ENCODE measurements around the gene FMNL2.

The FMNL2 gene

DNA sequence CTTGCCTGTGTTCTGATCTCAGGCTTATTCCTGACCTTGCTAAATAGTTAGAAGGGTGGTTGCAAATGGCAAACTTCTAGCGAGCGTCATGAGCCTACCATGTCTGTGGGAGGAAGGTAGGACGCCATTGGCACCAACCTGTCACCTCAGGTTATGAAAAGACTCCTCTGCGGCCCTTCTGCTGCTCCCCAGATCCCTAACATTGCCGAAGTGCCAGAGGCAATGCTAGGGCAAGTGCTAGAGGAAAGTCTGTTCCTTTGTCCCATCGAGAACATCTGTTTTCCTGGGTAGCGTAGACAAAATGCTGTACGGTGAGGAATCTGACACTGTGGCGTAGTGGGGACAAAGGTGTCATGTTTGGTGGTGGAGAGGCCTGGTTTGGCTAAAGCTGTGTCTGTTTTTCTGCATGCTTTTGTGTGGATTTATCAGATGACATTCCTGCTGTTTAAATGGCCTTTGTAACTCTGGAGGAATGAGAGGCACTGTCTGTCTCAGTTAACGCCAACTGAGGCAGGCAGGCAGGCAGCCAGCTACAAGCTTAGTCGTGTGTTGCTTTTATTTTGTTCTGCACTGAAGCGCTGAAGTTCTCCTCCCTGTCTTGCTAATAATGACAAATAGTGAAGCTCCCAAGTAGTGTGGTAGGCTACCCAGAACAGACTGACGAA, 288.2 kb downstream of the FMNL2 start:
- no peaks in the 10 kb centered on the region for H3K27me3 ChIP-seq (ENCODE audit: control insufficient read depth, insufficient read depth, low read length)
- no peak overlapping the region for H3K27ac ChIP-seq (ENCODE audit: low read length)
- no peak overlapping the region for H3K4me3 ChIP-seq (ENCODE audit: low read length)
- no peaks in the 10 kb centered on the region for H3K4me1 ChIP-seq (ENCODE audit: control insufficient read depth, insufficient read depth, low read length)
- H3K9me3 ChIP-seq (ENCODE audit: control insufficient read depth, insufficient read depth, low read length): no peaks in the 10 kb centered on the region
- WGBS (ENCODE audit: insufficient coverage, insufficient read length): no CpG with 5 or more reads among the region's 13 CpGs
- no peak for DNase-seq (ENCODE audit: low read depth, low spot score)
- H3K36me3 ChIP-seq (ENCODE audit: control insufficient read depth, insufficient read depth, low read length): peaks cover 7% of the 10 kb centered on the region; the same call in 1 of the 2 replicates

DNA sequence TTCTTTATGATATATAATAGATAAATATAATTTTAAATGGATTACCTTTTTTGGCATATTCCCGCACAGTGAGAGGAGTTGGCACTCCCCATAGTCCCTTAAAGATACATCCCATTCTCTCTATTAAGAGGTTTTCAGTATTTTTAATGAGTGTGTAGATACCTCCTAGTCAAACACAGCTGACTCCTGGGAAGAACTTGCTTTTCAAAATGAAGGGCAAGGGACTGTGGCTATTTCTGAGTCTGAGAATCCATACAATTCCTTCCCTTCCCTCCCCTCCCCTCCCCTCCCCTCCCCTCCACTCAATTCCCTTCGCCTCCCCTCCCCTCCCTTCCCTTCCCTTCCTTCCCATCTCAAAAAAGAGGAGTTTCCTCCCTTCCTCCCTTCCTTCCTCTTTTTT, 288.8 kb downstream of the FMNL2 start:
- Histone ChIP-seq H3K9me3 (ENCODE audit: control insufficient read depth, insufficient read depth, low read length) (no peaks in the 10 kb centered on the region), H3K27ac (ENCODE audit: low read length) (no peak overlapping the region), H3K4me1 (ENCODE audit: control insufficient read depth, insufficient read depth, low read length) (no peaks in the 10 kb centered on the region), H3K36me3 (ENCODE audit: control insufficient read depth, insufficient read depth, low read length) (peaks cover 8% of the 10 kb centered on the region; the same call in 1 of the 2 replicates), H3K4me3 (ENCODE audit: low read length) (no peak overlapping the region), H3K27me3 (ENCODE audit: control insufficient read depth, insufficient read depth, low read length) (no peaks in the 10 kb centered on the region)
- no CpG with 5 or more reads among the region's 2 CpGs for WGBS (ENCODE audit: insufficient coverage, insufficient read length)
- no peak for DNase-seq (ENCODE audit: low read depth, low spot score)

DNA sequence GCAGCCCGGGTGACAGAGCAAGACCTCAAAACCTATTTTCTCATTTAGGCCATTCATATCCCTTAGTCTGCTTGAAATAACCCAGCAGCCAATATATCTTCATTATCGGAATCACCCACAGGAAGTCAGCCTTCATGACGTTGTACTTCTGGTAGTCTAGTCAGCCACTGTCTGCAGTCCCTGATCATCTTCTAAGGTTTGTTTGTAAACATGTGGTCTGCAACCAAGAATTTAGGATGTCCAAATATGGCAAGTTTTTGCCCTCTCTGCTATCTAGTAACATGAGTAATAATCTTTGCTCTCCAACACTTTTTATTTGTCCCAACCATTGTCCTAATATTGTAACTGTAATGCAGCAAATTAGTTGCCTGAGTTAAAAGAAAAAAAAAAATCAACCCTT, 289.8 kb downstream of the FMNL2 start:
- WGBS (ENCODE audit: insufficient coverage, insufficient read length): no CpG with 5 or more reads among the region's 3 CpGs
- Histone ChIP-seq H3K36me3 (ENCODE audit: control insufficient read depth, insufficient read depth, low read length) (peaks cover 6% of the 10 kb centered on the region; the same call in 1 of the 2 replicates), H3K27ac (ENCODE audit: low read length) (no peak overlapping the region), H3K4me3 (ENCODE audit: low read length) (no peak overlapping the region), H3K4me1 (ENCODE audit: control insufficient read depth, insufficient read depth, low read length) (no peaks in the 10 kb centered on the region), H3K27me3 (ENCODE audit: control insufficient read depth, insufficient read depth, low read length) (no peaks in the 10 kb centered on the region), H3K9me3 (ENCODE audit: control insufficient read depth, insufficient read depth, low read length) (no peaks in the 10 kb centered on the region)
- DNase-seq (ENCODE audit: low read depth, low spot score): no peak

DNA sequence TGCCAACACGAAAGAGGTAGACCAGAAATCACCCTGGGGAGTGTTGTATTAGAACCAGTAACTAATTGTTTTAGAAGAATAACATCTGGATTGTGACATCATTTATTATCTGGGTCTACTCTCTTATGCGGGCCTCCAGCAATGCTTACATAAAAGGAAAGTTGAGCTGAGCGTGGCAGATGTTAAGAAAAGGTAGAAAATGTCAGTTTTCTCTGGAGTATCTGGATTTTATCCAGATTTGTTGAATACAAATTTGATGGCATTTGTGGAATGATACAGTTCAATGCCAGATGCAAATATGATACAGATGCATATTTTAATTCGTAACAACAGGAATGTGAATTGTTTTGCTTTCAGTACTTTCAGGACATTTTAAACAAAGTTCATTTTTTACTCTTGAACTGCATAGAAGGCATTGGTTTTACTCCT, 292.0 kb downstream of the FMNL2 start:
- no peaks in the 10 kb centered on the region for H3K4me1 ChIP-seq (ENCODE audit: control insufficient read depth, insufficient read depth, low read length)
- no peak overlapping the region for H3K4me3 ChIP-seq (ENCODE audit: low read length)
- no peaks in the 10 kb centered on the region for H3K27me3 ChIP-seq (ENCODE audit: control insufficient read depth, insufficient read depth, low read length)
- no peak overlapping the region for H3K27ac ChIP-seq (ENCODE audit: low read length)
- WGBS (ENCODE audit: insufficient coverage, insufficient read length): no CpG with 5 or more reads among the region's 4 CpGs
- H3K9me3 ChIP-seq (ENCODE audit: control insufficient read depth, insufficient read depth, low read length): no peaks in the 10 kb centered on the region
- no peak for DNase-seq (ENCODE audit: low read depth, low spot score)
- peaks cover 3% of the 10 kb centered on the region; the same call in 1 of the 2 replicates for H3K36me3 ChIP-seq (ENCODE audit: control insufficient read depth, insufficient read depth, low read length)

DNA sequence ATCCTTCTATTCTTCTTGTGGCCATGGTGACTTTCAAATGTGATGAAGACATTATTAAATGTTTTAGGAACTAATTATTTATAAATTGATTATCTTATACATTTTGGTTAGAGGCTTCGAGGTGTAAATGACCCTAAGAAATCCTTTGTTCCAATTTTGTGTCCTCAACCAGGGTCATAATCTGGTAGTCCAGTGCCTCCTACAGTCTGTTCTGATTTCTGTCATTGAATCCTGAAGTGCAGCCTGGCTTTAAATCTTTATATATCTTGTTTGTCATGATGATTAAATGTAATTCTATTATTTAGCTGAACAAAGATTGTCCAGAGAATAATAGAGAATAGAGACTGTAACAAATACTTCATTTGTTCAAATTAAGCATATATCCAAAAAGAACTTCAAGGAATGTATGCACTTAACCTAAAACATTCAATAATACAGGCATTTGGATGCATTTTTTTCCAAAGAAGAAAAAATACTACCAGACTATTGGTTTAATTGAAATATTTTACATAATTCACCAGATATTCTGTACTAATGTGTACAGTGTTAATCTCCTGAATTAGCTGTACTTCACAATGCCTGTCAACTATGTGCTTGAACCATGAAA, 292.5 kb downstream of the FMNL2 start:
- no peak for DNase-seq (ENCODE audit: low read depth, low spot score)
- Histone ChIP-seq H3K9me3 (ENCODE audit: control insufficient read depth, insufficient read depth, low read length) (no peaks in the 10 kb centered on the region), H3K4me1 (ENCODE audit: control insufficient read depth, insufficient read depth, low read length) (no peaks in the 10 kb centered on the region), H3K4me3 (ENCODE audit: low read length) (no peak overlapping the region), H3K36me3 (ENCODE audit: control insufficient read depth, insufficient read depth, low read length) (peaks cover 3% of the 10 kb centered on the region; the same call in 1 of the 2 replicates), H3K27ac (ENCODE audit: low read length) (no peak overlapping the region), H3K27me3 (ENCODE audit: control insufficient read depth, insufficient read depth, low read length) (no peaks in the 10 kb centered on the region)
- no CpG with 5 or more reads among the region's 1 CpG for WGBS (ENCODE audit: insufficient coverage, insufficient read length)

DNA sequence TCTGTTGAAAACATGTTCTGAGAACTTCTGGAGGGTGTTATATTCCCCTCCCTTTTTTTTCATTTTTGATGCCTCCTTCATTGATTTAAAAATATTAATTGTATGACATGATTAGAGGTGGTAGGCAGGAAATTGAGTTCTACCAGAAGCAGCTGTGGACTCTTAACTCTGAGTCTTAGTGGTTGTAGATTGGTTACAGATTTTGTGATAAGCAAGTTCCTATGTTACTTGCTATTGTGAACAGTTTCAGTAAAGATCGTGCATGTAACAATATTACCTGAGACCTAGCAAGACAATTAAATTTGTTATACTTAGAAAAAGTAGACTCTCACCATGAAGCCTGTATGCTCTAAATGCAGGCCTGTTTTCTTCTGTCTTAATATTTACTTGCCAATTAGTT, 294.2 kb downstream of the FMNL2 start:
- WGBS (ENCODE audit: insufficient coverage, insufficient read length): no CpG with 5 or more reads among the region's 1 CpG
- Histone ChIP-seq H3K27ac (ENCODE audit: low read length) (no peak overlapping the region), H3K36me3 (ENCODE audit: control insufficient read depth, insufficient read depth, low read length) (peaks cover 3% of the 10 kb centered on the region; the same call in 1 of the 2 replicates), H3K27me3 (ENCODE audit: control insufficient read depth, insufficient read depth, low read length) (no peaks in the 10 kb centered on the region), H3K4me1 (ENCODE audit: control insufficient read depth, insufficient read depth, low read length) (no peaks in the 10 kb centered on the region), H3K9me3 (ENCODE audit: control insufficient read depth, insufficient read depth, low read length) (no peaks in the 10 kb centered on the region), H3K4me3 (ENCODE audit: low read length) (no peak overlapping the region)
- DNase-seq (ENCODE audit: low read depth, low spot score): no peak

DNA sequence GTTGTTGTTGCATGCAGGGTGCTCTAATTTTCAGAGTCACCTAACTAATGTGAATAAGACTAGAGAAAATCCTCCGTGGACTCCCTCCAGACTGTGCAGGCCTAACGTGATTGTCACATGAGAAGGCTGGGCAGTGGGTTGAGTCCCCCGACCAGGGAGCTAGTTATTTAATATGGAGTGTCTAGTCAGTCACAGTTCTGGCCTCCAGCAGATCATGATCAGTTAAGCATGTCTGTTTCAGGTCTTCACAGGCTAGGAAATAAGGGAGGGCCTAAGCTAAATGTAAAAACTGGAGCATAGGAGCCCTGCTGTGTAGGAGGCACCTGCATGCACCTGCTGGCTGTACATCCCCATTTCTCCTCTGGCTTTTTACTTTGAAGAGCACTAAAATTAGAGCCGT, 295.5 kb downstream of the FMNL2 start:
- no peak overlapping the region for H3K27ac ChIP-seq (ENCODE audit: low read length)
- H3K4me3 ChIP-seq (ENCODE audit: low read length): no peak overlapping the region
- peaks cover 3% of the 10 kb centered on the region; the same call in 1 of the 2 replicates for H3K36me3 ChIP-seq (ENCODE audit: control insufficient read depth, insufficient read depth, low read length)
- no CpG with 5 or more reads among the region's 4 CpGs for WGBS (ENCODE audit: insufficient coverage, insufficient read length)
- H3K4me1 ChIP-seq (ENCODE audit: control insufficient read depth, insufficient read depth, low read length): no peaks in the 10 kb centered on the region
- H3K27me3 ChIP-seq (ENCODE audit: control insufficient read depth, insufficient read depth, low read length): no peaks in the 10 kb centered on the region
- H3K9me3 ChIP-seq (ENCODE audit: control insufficient read depth, insufficient read depth, low read length): no peaks in the 10 kb centered on the region
- DNase-seq (ENCODE audit: low read depth, low spot score): no peak

- Histone ChIP-seq H3K36me3 (ENCODE audit: control insufficient read depth, insufficient read depth, low read length) (peaks cover 9% of the 10 kb centered on the region; the same call in 1 of the 2 replicates), H3K27me3 (ENCODE audit: control insufficient read depth, insufficient read depth, low read length) (no peaks in the 10 kb centered on the region), H3K4me1 (ENCODE audit: control insufficient read depth, insufficient read depth, low read length) (no peaks in the 10 kb centered on the region)
Measured at GRCh38 chr2:152632736-152633135, 297.8 kb downstream of the FMNL2 start.

GRCh38 chr2:152635635-152636298, 300.8 kb downstream of the FMNL2 start:
- Histone ChIP-seq H3K4me3 (ENCODE audit: low read length) (no peak overlapping the region), H3K36me3 (ENCODE audit: control insufficient read depth, insufficient read depth, low read length) (peaks cover 14% of the 10 kb centered on the region; the same call in 1 of the 2 replicates), H3K9me3 (ENCODE audit: control insufficient read depth, insufficient read depth, low read length) (no peaks in the 10 kb centered on the region), H3K4me1 (ENCODE audit: control insufficient read depth, insufficient read depth, low read length) (no peaks in the 10 kb centered on the region), H3K27ac (ENCODE audit: low read length) (no peak overlapping the region), H3K27me3 (ENCODE audit: control insufficient read depth, insufficient read depth, low read length) (no peaks in the 10 kb centered on the region)
- peak; percentile 35 for DNase-seq (ENCODE audit: low read depth, low spot score)
- WGBS (ENCODE audit: insufficient coverage, insufficient read length): no CpG with 5 or more reads among the region's 5 CpGs

More at GRCh38 chr2:152632736-152633135, 297.8 kb downstream of the FMNL2 start:
- Histone ChIP-seq H3K9me3 (ENCODE audit: control insufficient read depth, insufficient read depth, low read length) (no peaks in the 10 kb centered on the region), H3K4me3 (ENCODE audit: low read length) (no peak overlapping the region), H3K27ac (ENCODE audit: low read length) (no peak overlapping the region)
- DNase-seq (ENCODE audit: low read depth, low spot score): no peak
- no CpG with 5 or more reads among the region's 3 CpGs for WGBS (ENCODE audit: insufficient coverage, insufficient read length)

GRCh38 chr2:152637251-152637650, 302.3 kb downstream of the FMNL2 start:
- Histone ChIP-seq H3K36me3 (ENCODE audit: control insufficient read depth, insufficient read depth, low read length) (peaks cover 14% of the 10 kb centered on the region; the same call in 1 of the 2 replicates), H3K4me1 (ENCODE audit: control insufficient read depth, insufficient read depth, low read length) (no peaks in the 10 kb centered on the region), H3K27me3 (ENCODE audit: control insufficient read depth, insufficient read depth, low read length) (no peaks in the 10 kb centered on the region), H3K9me3 (ENCODE audit: control insufficient read depth, insufficient read depth, low read length) (no peaks in the 10 kb centered on the region), H3K4me3 (ENCODE audit: low read length) (no peak overlapping the region), H3K27ac (ENCODE audit: low read length) (no peak overlapping the region)
- DNase-seq (ENCODE audit: low read depth, low spot score): no peak
- no CpG with 5 or more reads among the region's 7 CpGs for WGBS (ENCODE audit: insufficient coverage, insufficient read length)
